Stimulated activated memory B cell treated with anti-CD40 and anti-IgM and Interleukin-4, amounts not matched to agents 10 μg/mL and 1 μg/mL and 100 μg/mL, for 72 hours (primary cell): ENCODE measurements around the gene ZFHX3.

Experiments used
- ATAC-seq: fragments of 150-1000 bp; cut with Tn5 transposase; 2 replicates; pipeline ENCODE4 v1.10.0; 2021
- H3K27ac Mint-ChIP-seq: one replicate; pipeline ENCODE4 v1.8.0; 2022; ENCODE audit warnings: mild to moderate bottlenecking, mixed read lengths
- H3K27me3 Mint-ChIP-seq: one replicate; pipeline ENCODE4 v1.8.0; 2022; ENCODE audit warnings: mixed read lengths
- H3K36me3 Mint-ChIP-seq: one replicate; pipeline ENCODE4 v1.8.0; 2022; ENCODE audit warnings: mixed read lengths
- H3K4me1 Mint-ChIP-seq: one replicate; pipeline ENCODE4 v1.8.0; 2022; ENCODE audit warnings: mixed read lengths
- H3K4me3 Mint-ChIP-seq: one replicate; pipeline ENCODE4 v1.8.0; 2022; ENCODE audit warnings: mild to moderate bottlenecking, moderate library complexity, mixed read lengths
- H3K9me3 Mint-ChIP-seq: one replicate; pipeline ENCODE4 v1.8.0; 2022; ENCODE audit warnings: mixed read lengths

The ZFHX3 gene

DNA sequence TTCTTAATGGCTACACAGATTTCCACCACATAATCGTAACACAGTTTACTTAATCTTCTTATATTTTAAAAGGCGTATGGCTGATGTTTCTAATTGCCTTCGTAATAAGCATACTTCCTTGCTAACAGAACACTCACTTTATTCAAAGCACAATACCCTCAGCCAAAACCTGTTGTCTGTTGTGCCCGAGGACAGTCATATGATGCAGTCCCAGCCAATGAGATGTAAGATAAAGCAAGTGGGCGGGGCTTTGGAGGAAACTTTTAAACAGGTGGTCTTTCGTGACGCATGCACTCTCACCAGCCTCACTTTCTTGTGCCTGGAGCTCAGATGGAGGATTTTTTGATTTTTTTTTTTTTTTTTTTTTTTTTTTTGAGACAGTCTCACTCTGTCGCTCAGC is 174.1 kb downstream of the ZFHX3 start:
- H3K36me3 Mint-ChIP-seq: peaks cover 10% of the 10 kb centered on the region
- ATAC-seq: no peak
- H3K27ac Mint-ChIP-seq: no peak overlapping the region
- no peaks in the 10 kb centered on the region for H3K27me3 Mint-ChIP-seq
- H3K4me3 Mint-ChIP-seq: no peak overlapping the region
- no peaks in the 10 kb centered on the region for H3K4me1 Mint-ChIP-seq
- no peaks in the 10 kb centered on the region for H3K9me3 Mint-ChIP-seq

GRCh38 chr16:72873044-72873443 is 174.9 kb downstream of the ZFHX3 start:
- Mint-ChIP-seq H3K27me3 (no peaks in the 10 kb centered on the region), H3K4me3 (no peak overlapping the region), H3K36me3 (peaks cover 6% of the 10 kb centered on the region), H3K4me1 (no peaks in the 10 kb centered on the region), H3K9me3 (no peaks in the 10 kb centered on the region), H3K27ac (no peak overlapping the region)
- no peak for ATAC-seq

DNA sequence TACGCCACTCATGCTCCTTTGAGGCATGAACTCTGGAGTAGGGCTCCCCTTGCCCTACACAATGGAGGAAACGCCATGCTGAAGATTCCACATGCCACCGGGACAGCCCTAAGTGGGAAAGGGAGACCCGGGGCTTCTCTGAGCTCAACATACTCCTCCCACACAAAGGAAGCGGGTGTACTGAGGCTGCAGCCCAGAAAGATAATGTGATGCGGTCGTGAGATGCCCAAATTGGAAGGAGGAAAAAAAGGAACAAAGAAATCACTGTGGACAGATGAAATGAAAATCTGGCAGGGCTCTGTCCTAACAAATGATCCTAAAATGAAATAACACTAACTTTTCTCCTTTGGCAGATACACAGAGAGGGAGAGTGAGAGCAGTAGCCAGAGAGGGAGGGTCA is 182.1 kb downstream of the ZFHX3 start:
- no peaks in the 10 kb centered on the region for H3K4me1 Mint-ChIP-seq
- no peak overlapping the region for H3K4me3 Mint-ChIP-seq
- no peak for ATAC-seq
- peaks cover 26% of the 10 kb centered on the region for H3K36me3 Mint-ChIP-seq
- peaks cover 5% of the 10 kb centered on the region for H3K27me3 Mint-ChIP-seq
- H3K9me3 Mint-ChIP-seq: no peaks in the 10 kb centered on the region
- H3K27ac Mint-ChIP-seq: no peak overlapping the region

DNA sequence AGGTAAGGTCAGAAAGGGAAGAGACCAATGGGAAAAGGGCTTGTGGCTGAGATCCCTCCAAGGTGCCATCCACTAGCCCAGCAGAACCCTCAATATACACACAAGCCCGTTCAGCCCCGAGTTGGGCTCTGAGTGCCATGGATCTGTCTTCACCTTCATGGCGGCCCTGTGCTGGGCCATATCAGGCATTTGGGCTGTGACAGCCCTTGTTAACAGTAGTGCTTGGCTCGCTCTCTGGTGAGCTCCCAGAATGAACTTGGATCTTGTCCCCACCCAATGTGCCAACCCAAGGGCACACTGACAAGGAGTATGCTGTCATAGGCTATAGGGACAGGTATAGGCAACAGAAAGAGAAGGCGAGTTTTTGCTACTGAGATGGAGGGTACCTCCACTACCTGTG is 182.7 kb downstream of the ZFHX3 start:
- H3K27ac Mint-ChIP-seq: no peak overlapping the region
- peaks cover 26% of the 10 kb centered on the region for H3K36me3 Mint-ChIP-seq
- ATAC-seq: no peak
- H3K27me3 Mint-ChIP-seq: peaks cover 9% of the 10 kb centered on the region
- H3K4me1 Mint-ChIP-seq: no peaks in the 10 kb centered on the region
- H3K9me3 Mint-ChIP-seq: no peaks in the 10 kb centered on the region
- H3K4me3 Mint-ChIP-seq: no peak overlapping the region

DNA sequence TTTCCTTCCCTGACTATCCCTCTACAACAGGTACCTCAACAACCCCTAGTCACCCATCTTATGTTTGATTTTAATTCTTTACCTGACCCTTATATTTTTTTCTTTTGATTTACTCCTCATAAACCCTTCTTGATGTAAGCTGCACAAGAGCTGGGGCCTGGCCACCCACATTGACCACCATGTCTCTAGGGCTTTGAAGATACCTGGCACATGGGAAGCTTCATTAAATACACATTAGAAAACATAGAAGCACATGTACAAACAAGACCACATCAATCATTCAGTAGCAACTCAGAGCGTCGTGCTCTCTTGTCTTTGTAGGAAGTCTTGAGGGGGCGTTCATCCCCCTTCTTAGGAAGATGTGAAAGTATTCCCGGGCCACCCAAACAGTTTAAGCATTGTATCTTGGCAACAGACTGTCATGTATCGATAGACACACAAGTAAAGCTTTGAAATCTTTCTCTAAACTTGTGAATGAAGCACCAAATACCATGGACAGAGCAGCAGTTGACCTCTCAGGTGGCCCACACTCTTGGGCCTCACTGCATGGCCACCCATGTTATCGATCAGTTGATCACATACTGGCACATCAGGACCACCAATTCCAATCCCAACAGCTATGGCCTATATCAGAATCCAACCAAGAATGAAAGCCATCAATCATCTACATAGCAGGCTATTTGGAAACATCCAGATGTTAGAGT is 183.6 kb downstream of the ZFHX3 start:
- peaks cover 9% of the 10 kb centered on the region for H3K27me3 Mint-ChIP-seq
- H3K36me3 Mint-ChIP-seq: peaks cover 26% of the 10 kb centered on the region
- H3K27ac Mint-ChIP-seq: no peak overlapping the region
- no peak overlapping the region for H3K4me3 Mint-ChIP-seq
- no peak for ATAC-seq
- no peaks in the 10 kb centered on the region for H3K9me3 Mint-ChIP-seq
- H3K4me1 Mint-ChIP-seq: no peaks in the 10 kb centered on the region

GRCh38 chr16:72862090-72862489 is 185.8 kb downstream of the ZFHX3 start:
- Mint-ChIP-seq H3K36me3 (peaks cover 26% of the 10 kb centered on the region), H3K27me3 (peaks cover 9% of the 10 kb centered on the region)
- ATAC-seq: no peak

GRCh38 chr16:72860726-72861562 is 187.0 kb downstream of the ZFHX3 start:
- no peak overlapping the region for H3K27ac Mint-ChIP-seq
- no peak for ATAC-seq
- H3K4me3 Mint-ChIP-seq: no peak overlapping the region
- H3K4me1 Mint-ChIP-seq: no peaks in the 10 kb centered on the region
- no peaks in the 10 kb centered on the region for H3K9me3 Mint-ChIP-seq
- peaks cover 26% of the 10 kb centered on the region for H3K36me3 Mint-ChIP-seq
- peaks cover 9% of the 10 kb centered on the region for H3K27me3 Mint-ChIP-seq

More at GRCh38 chr16:72862090-72862489, 185.8 kb downstream of the ZFHX3 start:
- Mint-ChIP-seq H3K4me1 (no peaks in the 10 kb centered on the region), H3K27ac (no peak overlapping the region), H3K4me3 (no peak overlapping the region), H3K9me3 (no peaks in the 10 kb centered on the region)

GRCh38 chr16:72859581-72859980 is 188.3 kb downstream of the ZFHX3 start:
- peaks cover 9% of the 10 kb centered on the region for H3K27me3 Mint-ChIP-seq
- no peak overlapping the region for H3K27ac Mint-ChIP-seq
- ATAC-seq: no peak
- peaks cover 18% of the 10 kb centered on the region for H3K36me3 Mint-ChIP-seq
- H3K4me1 Mint-ChIP-seq: peaks cover under 1% of the 10 kb centered on the region
- H3K9me3 Mint-ChIP-seq: no peaks in the 10 kb centered on the region
- H3K4me3 Mint-ChIP-seq: no peak overlapping the region

GRCh38 chr16:72858665-72859493 is 189.0 kb downstream of the ZFHX3 start:
- H3K36me3 Mint-ChIP-seq: peaks cover 11% of the 10 kb centered on the region
- ATAC-seq: no peak
- peaks cover 9% of the 10 kb centered on the region for H3K27me3 Mint-ChIP-seq
- H3K27ac Mint-ChIP-seq: no peak overlapping the region
- peaks cover 7% of the 10 kb centered on the region for H3K4me1 Mint-ChIP-seq
- H3K9me3 Mint-ChIP-seq: no peaks in the 10 kb centered on the region
- no peak overlapping the region for H3K4me3 Mint-ChIP-seq

- Mint-ChIP-seq H3K27ac (no peak overlapping the region), H3K36me3 (peaks cover 5% of the 10 kb centered on the region), H3K4me1 (peaks cover 15% of the 10 kb centered on the region), H3K9me3 (no peaks in the 10 kb centered on the region), H3K4me3 (no peak overlapping the region), H3K27me3 (peaks cover 9% of the 10 kb centered on the region)
- ATAC-seq: no peak
These were observed 189.9 kb downstream of the ZFHX3 start for GRCh38 chr16:72857834-72858664.

- no peaks in the 10 kb centered on the region for H3K9me3 Mint-ChIP-seq
- H3K4me3 Mint-ChIP-seq: no peak overlapping the region
- H3K4me1 Mint-ChIP-seq: peaks cover 15% of the 10 kb centered on the region
- no peaks in the 10 kb centered on the region for H3K36me3 Mint-ChIP-seq
- no peak overlapping the region for H3K27ac Mint-ChIP-seq
- no peak for ATAC-seq
- H3K27me3 Mint-ChIP-seq: peaks cover 9% of the 10 kb centered on the region
These were observed 191.1 kb downstream of the ZFHX3 start for GRCh38 chr16:72856797-72857196.

GRCh38 chr16:72854267-72854959 is 193.5 kb downstream of the ZFHX3 start:
- Mint-ChIP-seq H3K36me3 (no peaks in the 10 kb centered on the region), H3K4me1 (peaks cover 15% of the 10 kb centered on the region), H3K27me3 (no peaks in the 10 kb centered on the region), H3K27ac (no peak overlapping the region), H3K9me3 (no peaks in the 10 kb centered on the region), H3K4me3 (no peak overlapping the region)
- ATAC-seq: no peak

DNA sequence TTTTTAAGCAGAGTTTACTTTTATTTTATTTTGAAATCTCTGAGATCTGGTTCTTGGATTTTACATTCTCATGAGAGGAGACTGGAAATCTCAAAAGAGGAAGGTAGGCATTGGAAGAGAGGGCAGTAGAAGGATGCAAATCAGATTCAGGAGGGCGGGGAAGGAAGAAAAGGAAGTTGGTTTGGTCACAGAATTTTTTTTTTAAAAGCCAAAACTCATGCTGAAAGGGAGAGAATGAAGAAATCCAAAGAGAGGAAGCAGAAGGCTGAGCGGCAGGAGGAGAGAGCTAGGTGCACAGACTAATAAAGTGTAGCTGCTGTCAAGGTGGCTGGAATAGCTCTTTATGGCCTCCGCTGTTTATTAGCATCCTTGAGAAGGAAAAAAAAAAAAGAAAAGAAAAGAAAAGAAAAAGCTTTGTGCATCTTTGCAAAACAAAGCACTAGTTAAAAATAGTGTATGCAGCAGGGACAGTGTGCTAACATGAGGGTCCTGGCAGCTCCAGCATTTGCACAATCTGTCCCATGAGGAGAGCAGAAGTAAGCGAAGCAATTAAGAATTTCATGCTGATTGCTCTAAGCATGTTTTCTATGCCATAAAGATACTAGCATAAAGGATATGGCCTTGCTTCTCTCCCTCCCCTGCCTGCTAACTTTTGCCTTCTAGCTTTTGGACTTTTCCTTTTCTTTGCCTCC is 194.2 kb downstream of the ZFHX3 start:
- ATAC-seq: no peak
- Mint-ChIP-seq H3K36me3 (no peaks in the 10 kb centered on the region), H3K27me3 (peaks cover 6% of the 10 kb centered on the region), H3K27ac (no peak overlapping the region), H3K4me3 (no peak overlapping the region), H3K4me1 (peaks cover 15% of the 10 kb centered on the region), H3K9me3 (no peaks in the 10 kb centered on the region)

DNA sequence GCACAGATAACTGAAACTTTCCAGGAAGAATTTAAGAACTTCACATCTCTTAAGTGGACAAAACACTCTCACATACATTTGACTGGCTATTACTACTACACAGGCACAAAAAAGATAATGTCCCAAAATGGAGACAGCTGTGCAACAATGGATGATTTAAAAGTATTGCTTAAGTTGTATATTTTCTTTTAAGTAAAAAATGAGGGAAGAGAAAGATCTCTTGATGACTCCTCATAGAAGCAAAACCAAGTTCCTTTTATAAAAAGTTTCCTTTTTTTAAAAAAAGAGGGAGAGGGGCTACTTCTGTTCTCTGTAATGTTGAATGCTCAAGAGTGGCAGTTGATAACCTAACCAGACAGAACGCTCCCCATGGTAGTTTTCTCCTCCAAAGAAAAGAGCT is 195.5 kb downstream of the ZFHX3 start:
- H3K27me3 Mint-ChIP-seq: peaks cover 10% of the 10 kb centered on the region
- H3K9me3 Mint-ChIP-seq: no peaks in the 10 kb centered on the region
- H3K27ac Mint-ChIP-seq: no peak overlapping the region
- H3K4me1 Mint-ChIP-seq: peaks cover 15% of the 10 kb centered on the region
- no peak overlapping the region for H3K4me3 Mint-ChIP-seq
- no peaks in the 10 kb centered on the region for H3K36me3 Mint-ChIP-seq
- no peak for ATAC-seq
